RWPE1 (cell line): ENCODE data around the gene FAM229A.

ENCODE experiments used
- CTCF ChIA-PET: fragments of 350-600 bp; sonication (Branson Sonifier 250); formaldehyde crosslinking; extraction: SDS; loops from one replicate; lab custom pipeline; 2021; lab: Yijun Ruan, JAX
- POLR2A ChIA-PET: fragments of 400-600 bp; formaldehyde crosslinking; extraction: SDS; loops from one replicate; lab custom pipeline; 2020; ENCODE audit warnings: antibody characterized with exemption; ENCODE audit not compliant: low non-redundant PET; lab: Yijun Ruan, JAX
- DNase-seq: peaks from one replicate; pipeline ENCODE4 v3.0.0; 2012; ENCODE audit warnings: low spot score
- H3K27ac ChIP-seq: fragments of 450-650 bp; 2 replicates; pipeline ENCODE4 v1.5.1; 2017
- CTCF ChIP-seq: fragments of 450-650 bp; conservative IDR thresholded peaks from 2 replicates; pipeline ENCODE4 v1.5.1; 2017; ENCODE audit warnings: low read depth, mild to moderate bottlenecking

Gene FAM229A

GRCh38 chr1:32365445-32365844, 3.2 kb upstream of the FAM229A start:
- ChIA-PET POLR2A (interaction anchor here (0.6 kb wide), 1 partner anchor 513 kb away, joined by 3 read pairs; no protein-coding TSS in a partner anchor), CTCF (interaction anchor here (0.5 to 0.8 kb wide), 2 partner anchors 24 to 131 kb away, joined by 4 read pairs; no protein-coding TSS in a partner anchor)
- TF ChIP-seq CTCF: no peak
- H3K27ac ChIP-seq: peak overlapping the region; percentile 35
- no peak for DNase-seq

GRCh38 chr1:32364836-32365235, 2.6 kb upstream of the FAM229A start:
- no peak for DNase-seq
- ChIA-PET POLR2A (interaction anchor here (0.6 kb wide), 1 partner anchor 513 kb away, joined by 3 read pairs; no protein-coding TSS in a partner anchor), CTCF (interaction anchor here (0.8 kb wide), 1 partner anchor 24 kb away, joined by 4 read pairs; no protein-coding TSS in a partner anchor)
- no peak for TF ChIP-seq CTCF
- H3K27ac ChIP-seq: peak overlapping the region; percentile 27; the same call in 1 of the 2 replicates

GRCh38 chr1:32363713-32364112, 1.4 kb upstream of the FAM229A start:
- ChIA-PET POLR2A (no interaction called here), CTCF (interaction anchor here (0.6 to 1.3 kb wide), 2 partner anchors 9 to 148 kb away, joined by 3 read pairs; no protein-coding TSS in a partner anchor)
- peak overlapping the region; percentile 27; the same call in 1 of the 2 replicates for H3K27ac ChIP-seq
- no peak for TF ChIP-seq CTCF
- no peak for DNase-seq

- CTCF ChIA-PET: interaction anchor here (0.6 to 0.7 kb wide), 4 partner anchors 46 to 492 kb away, joined by 3 to 5 read pairs (median 3); no protein-coding TSS in a partner anchor
- TF ChIP-seq CTCF: peak; percentile 36
- POLR2A ChIA-PET: no interaction called here
- peak overlapping the region; percentile 26 for H3K27ac ChIP-seq
- no peak for DNase-seq
Observed at GRCh38 chr1:32361674-32362473, 411 bp downstream of the FAM229A start.

GRCh38 chr1:32361308-32361673, 994 bp downstream of the FAM229A start:
- no peak for DNase-seq
- no peak overlapping the region for H3K27ac ChIP-seq
- POLR2A ChIA-PET: no interaction called here
- CTCF ChIA-PET: interaction anchor here (0.6 to 0.7 kb wide), 4 partner anchors 45 to 491 kb away, joined by 3 to 5 read pairs (median 3); no protein-coding TSS in a partner anchor
- TF ChIP-seq CTCF: no peak

GRCh38 chr1:32358435-32358834, 3.9 kb downstream of the FAM229A start:
- CTCF ChIA-PET: no interaction called here
- POLR2A ChIA-PET: no interaction called here
- DNase-seq: no peak
- H3K27ac ChIP-seq: no peak overlapping the region
- TF ChIP-seq CTCF: no peak
